GM18909 (cell line): ENCODE results near the gene CTNNBL1.
"Not testable (repeated sequence)": the region's sequence is repeated elsewhere in the genome, so short reads cannot be mapped to it uniquely, and the experiment has no call there.

Experiments used
- ATAC-seq: cut with Tn5 transposase; IDR thresholded peaks from one replicate; pipeline ENCODE4 v1.9.1; 2021; ENCODE audit warnings: mild to moderate bottlenecking; ENCODE audit not compliant: unreplicated experiment, poor library complexity

CTNNBL1 gene

GRCh38 chr20:37704955-37705354, 11.1 kb downstream of the CTNNBL1 start:
- ATAC-seq = no peak

- ATAC-seq = no peak
These were observed 12.5 kb downstream of the CTNNBL1 start for GRCh38 chr20:37706298-37706697.

GRCh38 chr20:37711001-37711400, 17.2 kb downstream of the CTNNBL1 start:
- ATAC-seq = no peak

- no peak for ATAC-seq
These were observed 18.4 kb downstream of the CTNNBL1 start for GRCh38 chr20:37711994-37712964.

- ATAC-seq = no peak
These were observed 19.6 kb downstream of the CTNNBL1 start for GRCh38 chr20:37713396-37713795.

GRCh38 chr20:37714978-37715672, 21.3 kb downstream of the CTNNBL1 start:
- no peak for ATAC-seq

- no peak for ATAC-seq
These were observed 27.9 kb downstream of the CTNNBL1 start for GRCh38 chr20:37721751-37722150.

GRCh38 chr20:37722312-37722711, 28.5 kb downstream of the CTNNBL1 start:
- not testable (repeated sequence) for ATAC-seq

GRCh38 chr20:37723668-37724067, 29.8 kb downstream of the CTNNBL1 start:
- no peak for ATAC-seq

GRCh38 chr20:37725165-37725564, 31.3 kb downstream of the CTNNBL1 start:
- ATAC-seq = no peak

- no peak for ATAC-seq
These were observed 32.0 kb downstream of the CTNNBL1 start for GRCh38 chr20:37725855-37726254.

- no peak for ATAC-seq
These were observed 32.5 kb downstream of the CTNNBL1 start for GRCh38 chr20:37726321-37726720.

GRCh38 chr20:37726971-37727956, 33.4 kb downstream of the CTNNBL1 start:
- no peak for ATAC-seq

- no peak for ATAC-seq
These were observed 34.3 kb downstream of the CTNNBL1 start for GRCh38 chr20:37727957-37728634.

- ATAC-seq = no peak
These were observed 34.8 kb downstream of the CTNNBL1 start for GRCh38 chr20:37728635-37728983.

GRCh38 chr20:37729452-37729851, 35.6 kb downstream of the CTNNBL1 start:
- no peak for ATAC-seq

GRCh38 chr20:37729909-37730308, 36.1 kb downstream of the CTNNBL1 start:
- ATAC-seq = no peak

GRCh38 chr20:37733416-37733815, 39.6 kb downstream of the CTNNBL1 start:
- ATAC-seq = no peak

GRCh38 chr20:37734228-37734985, 40.6 kb downstream of the CTNNBL1 start:
- no peak for ATAC-seq
